Measurements from ENCODE around the gene SNPH.

DNA sequence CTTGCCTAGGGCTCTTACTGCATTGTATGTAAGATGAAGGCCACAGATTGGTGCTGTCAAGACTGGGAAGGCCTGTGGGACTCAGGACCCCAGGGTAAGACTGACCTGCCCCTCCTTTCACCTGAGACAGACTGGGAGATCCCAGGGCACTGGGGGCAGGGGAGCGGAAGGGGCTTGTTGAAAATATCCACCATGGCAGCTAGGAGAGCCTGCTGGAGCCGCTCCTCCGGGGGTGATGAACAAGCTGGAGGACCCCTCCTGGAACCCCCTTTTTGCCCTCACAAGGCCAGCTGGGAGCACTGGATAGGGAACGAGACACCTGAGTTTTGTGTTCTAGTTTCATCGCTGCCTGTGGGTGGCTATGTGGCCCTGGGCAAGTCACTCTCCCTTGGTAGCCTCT lies 72.0 kb downstream of the SNPH start:
- TF ChIP-seq, protein P1, sequence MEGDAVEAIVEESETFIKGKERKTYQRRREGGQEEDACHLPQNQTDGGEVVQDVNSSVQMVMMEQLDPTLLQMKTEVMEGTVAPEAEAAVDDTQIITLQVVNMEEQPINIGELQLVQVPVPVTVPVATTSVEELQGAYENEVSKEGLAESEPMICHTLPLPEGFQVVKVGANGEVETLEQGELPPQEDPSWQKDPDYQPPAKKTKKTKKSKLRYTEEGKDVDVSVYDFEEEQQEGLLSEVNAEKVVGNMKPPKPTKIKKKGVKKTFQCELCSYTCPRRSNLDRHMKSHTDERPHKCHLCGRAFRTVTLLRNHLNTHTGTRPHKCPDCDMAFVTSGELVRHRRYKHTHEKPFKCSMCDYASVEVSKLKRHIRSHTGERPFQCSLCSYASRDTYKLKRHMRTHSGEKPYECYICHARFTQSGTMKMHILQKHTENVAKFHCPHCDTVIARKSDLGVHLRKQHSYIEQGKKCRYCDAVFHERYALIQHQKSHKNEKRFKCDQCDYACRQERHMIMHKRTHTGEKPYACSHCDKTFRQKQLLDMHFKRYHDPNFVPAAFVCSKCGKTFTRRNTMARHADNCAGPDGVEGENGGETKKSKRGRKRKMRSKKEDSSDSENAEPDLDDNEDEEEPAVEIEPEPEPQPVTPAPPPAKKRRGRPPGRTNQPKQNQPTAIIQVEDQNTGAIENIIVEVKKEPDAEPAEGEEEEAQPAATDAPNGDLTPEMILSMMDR (IDR thresholded peaks at IDR 0.05; ENCODE audit: insufficient read depth, low read length): no peak
- no peak for TF ChIP-seq GABPA (IDR thresholded peaks at IDR 0.05; ENCODE audit: low read depth)
- TF ChIP-seq, protein P2, sequence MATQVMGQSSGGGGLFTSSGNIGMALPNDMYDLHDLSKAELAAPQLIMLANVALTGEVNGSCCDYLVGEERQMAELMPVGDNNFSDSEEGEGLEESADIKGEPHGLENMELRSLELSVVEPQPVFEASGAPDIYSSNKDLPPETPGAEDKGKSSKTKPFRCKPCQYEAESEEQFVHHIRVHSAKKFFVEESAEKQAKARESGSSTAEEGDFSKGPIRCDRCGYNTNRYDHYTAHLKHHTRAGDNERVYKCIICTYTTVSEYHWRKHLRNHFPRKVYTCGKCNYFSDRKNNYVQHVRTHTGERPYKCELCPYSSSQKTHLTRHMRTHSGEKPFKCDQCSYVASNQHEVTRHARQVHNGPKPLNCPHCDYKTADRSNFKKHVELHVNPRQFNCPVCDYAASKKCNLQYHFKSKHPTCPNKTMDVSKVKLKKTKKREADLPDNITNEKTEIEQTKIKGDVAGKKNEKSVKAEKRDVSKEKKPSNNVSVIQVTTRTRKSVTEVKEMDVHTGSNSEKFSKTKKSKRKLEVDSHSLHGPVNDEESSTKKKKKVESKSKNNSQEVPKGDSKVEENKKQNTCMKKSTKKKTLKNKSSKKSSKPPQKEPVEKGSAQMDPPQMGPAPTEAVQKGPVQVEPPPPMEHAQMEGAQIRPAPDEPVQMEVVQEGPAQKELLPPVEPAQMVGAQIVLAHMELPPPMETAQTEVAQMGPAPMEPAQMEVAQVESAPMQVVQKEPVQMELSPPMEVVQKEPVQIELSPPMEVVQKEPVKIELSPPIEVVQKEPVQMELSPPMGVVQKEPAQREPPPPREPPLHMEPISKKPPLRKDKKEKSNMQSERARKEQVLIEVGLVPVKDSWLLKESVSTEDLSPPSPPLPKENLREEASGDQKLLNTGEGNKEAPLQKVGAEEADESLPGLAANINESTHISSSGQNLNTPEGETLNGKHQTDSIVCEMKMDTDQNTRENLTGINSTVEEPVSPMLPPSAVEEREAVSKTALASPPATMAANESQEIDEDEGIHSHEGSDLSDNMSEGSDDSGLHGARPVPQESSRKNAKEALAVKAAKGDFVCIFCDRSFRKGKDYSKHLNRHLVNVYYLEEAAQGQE (IDR thresholded peaks at IDR 0.05; ENCODE audit: insufficient replicate concordance, low read depth): no peak
- no peak for TF ChIP-seq POLR2AphosphoS5 (IDR thresholded peaks at IDR 0.05; ENCODE audit: low read depth)

All from HL-60 (cell line).